Right cardiac atrium (tissue), 5 donors: ENCODE measurements around the gene CMIP. TPM values are rescaled to one million over a fixed set of nuclear protein-coding genes. Genes with fewer than 3 reads are reported as not detected.

Source experiments
- ATAC-seq, 2 donors: fragments of 200-7000 bp; cut with Tn5 transposase; one replicate each; pipeline versions ENCODE4 v1.8.0 to v1.9.1; 2020; ENCODE audit warnings: moderate library complexity in 2 of 2, mild to moderate bottlenecking in 1 of 2
- DNase-seq, 3 donors: peaks; one replicate each; pipeline ENCODE4 v3.0.0-alpha.2; 2020
- H3K27ac ChIP-seq: one replicate; pipeline ENCODE4 v1.5.1; 2013; ENCODE audit warnings: mild to moderate bottlenecking, low read length, control low read depth, moderate library complexity
- H3K27me3 ChIP-seq: one replicate; pipeline ENCODE4 v1.6.1; 2013; ENCODE audit not compliant: control insufficient read depth, insufficient read depth
- H3K4me1 ChIP-seq: one replicate; pipeline ENCODE4 v1.6.1; 2013; ENCODE audit warnings: low read length; ENCODE audit not compliant: control insufficient read depth, insufficient read depth
- H3K4me3 ChIP-seq: one replicate; pipeline ENCODE4 v1.5.1; 2013; ENCODE audit warnings: low read length, control low read depth
- H3K9me3 ChIP-seq: one replicate; pipeline ENCODE4 v1.6.1; 2013; ENCODE audit warnings: low read length; ENCODE audit not compliant: control insufficient read depth
- whole genome bisulfite sequencing: extraction: QIAGEN DNeasy Blood & Tissue Kit; methylation state at CpG from one replicate; pipeline ENCODE4 v1.1.7; 2013; 5-methylcytosine and 5-hydroxymethylcytosine counted together
- intact Hi-C, 4 donors: fragments of 100-400 bp; cut with DNase I; formaldehyde crosslinking; loops; one replicate each; pipeline versions ENCODE4 v1.11.0 to v1.14.0; 2022 to 2023
- polyA plus RNA-seq: library from polyadenylated mRNA; stranded (reverse); fragments of 200-250 nt; gene quantifications from one replicate; pipeline ENCODE4 v1.2.3, GENCODE V29; 2013
- total RNA-seq, 4 donors: library from RNA; stranded (reverse); fragmentation: NEBNext Ultra II Directional; extraction: Animal tissue kit (Norgen Biotek cat#: 25700); gene quantifications; one replicate each; pipeline ENCODE4 v1.2.1, GENCODE V29; 2021
- donor health status: healthy with polysubstance abuse.
- donor health status: DM: no; HTN: yes; CAD: no.
- donor health status: DM: no; HTN: no; CAD: no.
- donor health status: DM: no; HTN: yes; CAD: no; lungs with severe emphysema.
- donor health status: DM: yes; HTN: yes; CAD: no.

The CMIP gene
- total and polyA plus RNA-seq, 5 donors = 9.0 to 29.0 (median 19.2) TPM

DNA sequence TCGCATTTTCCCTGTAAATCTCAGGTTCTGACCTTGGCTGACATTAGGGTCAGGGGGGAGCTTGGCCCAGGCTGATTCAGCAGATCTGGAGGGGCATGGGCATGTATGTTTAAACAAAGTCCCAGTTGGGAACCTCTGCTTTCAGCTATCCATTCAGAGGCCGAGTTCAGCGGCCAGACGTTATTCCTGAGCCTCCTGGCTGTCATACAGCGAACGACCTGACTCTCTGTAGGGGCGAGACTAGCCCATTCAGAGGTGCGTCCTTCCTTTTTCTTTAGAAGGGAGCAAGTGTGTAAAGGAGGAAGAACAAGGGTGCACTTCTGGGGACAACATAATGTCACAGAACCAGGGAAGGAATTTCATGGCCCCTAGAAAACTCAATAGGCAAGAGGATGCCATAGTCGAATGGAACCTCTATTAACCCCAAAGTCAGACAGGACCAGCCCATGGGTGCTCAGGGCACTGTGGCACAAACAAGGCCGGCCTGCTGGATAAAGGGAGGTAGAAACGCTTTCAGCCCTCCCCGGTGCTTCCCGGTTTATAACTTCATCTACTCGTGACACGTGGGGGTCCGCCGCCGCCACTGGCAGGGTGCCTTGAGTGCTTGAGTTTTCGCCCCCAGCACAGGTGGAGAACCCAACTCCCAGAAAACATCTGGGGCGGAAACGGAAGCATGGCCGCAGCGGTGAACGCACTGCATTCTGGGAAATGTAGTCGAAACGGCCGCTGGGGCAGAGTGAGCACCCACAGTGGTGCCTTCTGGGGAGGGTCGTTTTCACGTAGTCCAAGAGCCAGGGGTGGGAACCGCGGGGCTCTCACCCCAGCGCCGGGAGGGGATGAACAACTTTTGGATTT lies 301.3 kb downstream of the CMIP start:
- no peaks in the 10 kb centered on the region for H3K9me3 ChIP-seq
- no peaks in the 10 kb centered on the region for H3K4me1 ChIP-seq
- 21% methylated on average over 33 of the region's 33 CpGs for WGBS
- H3K4me3 ChIP-seq = peak overlapping the region; percentile 38
- ATAC-seq (peak; percentile 90 to 91), DNase-seq (peak; percentile 65 to 89 (median 88))
- no peak overlapping the region for H3K27ac ChIP-seq
- intact Hi-C loops = no loop called here
- H3K27me3 ChIP-seq = no peaks in the 10 kb centered on the region

GRCh38 chr16:81746566-81746965 lies 302.0 kb downstream of the CMIP start:
- 40% methylated on average over 5 of the region's 5 CpGs for WGBS
- DNase-seq (no peak), ATAC-seq (no peak)
- intact Hi-C loops = no loop called here
- no peaks in the 10 kb centered on the region for H3K9me3 ChIP-seq
- peak overlapping the region; percentile 38 for H3K4me3 ChIP-seq
- H3K27me3 ChIP-seq = no peaks in the 10 kb centered on the region
- H3K4me1 ChIP-seq = no peaks in the 10 kb centered on the region
- no peak overlapping the region for H3K27ac ChIP-seq

- Histone ChIP-seq H3K27ac (no peak overlapping the region), H3K4me1 (no peaks in the 10 kb centered on the region), H3K4me3 (no peak overlapping the region), H3K27me3 (no peaks in the 10 kb centered on the region), H3K9me3 (no peaks in the 10 kb centered on the region)
- ATAC-seq (no peak), DNase-seq (no peak)
- 63% methylated on average over 7 of the region's 7 CpGs for WGBS
- intact Hi-C loops = no loop called here
Measured at GRCh38 chr16:81748476-81749198, 304.0 kb downstream of the CMIP start.

- DNase-seq (peak; percentile 69 to 87 (median 82)), ATAC-seq (peak; percentile 78 to 90)
- intact Hi-C loops = no loop called here
- Histone ChIP-seq H3K4me3 (no peak overlapping the region), H3K27ac (peak overlapping the region; percentile 20), H3K27me3 (no peaks in the 10 kb centered on the region), H3K4me1 (no peaks in the 10 kb centered on the region), H3K9me3 (no peaks in the 10 kb centered on the region)
- 41% methylated on average over 13 of the region's 13 CpGs for WGBS
Measured at GRCh38 chr16:81752225-81752875, 307.7 kb downstream of the CMIP start.

GRCh38 chr16:81752876-81753227 lies 308.2 kb downstream of the CMIP start:
- intact Hi-C loops = no loop called here
- H3K9me3 ChIP-seq = no peaks in the 10 kb centered on the region
- no peaks in the 10 kb centered on the region for H3K27me3 ChIP-seq
- no peak for DNase-seq
- no peak for ATAC-seq
- no peak overlapping the region for H3K4me3 ChIP-seq
- no peak overlapping the region for H3K27ac ChIP-seq
- H3K4me1 ChIP-seq = no peaks in the 10 kb centered on the region
- 94% methylated on average over 7 of the region's 7 CpGs for WGBS

- Histone ChIP-seq H3K4me3 (no peak overlapping the region), H3K9me3 (no peaks in the 10 kb centered on the region), H3K27ac (no peak overlapping the region), H3K27me3 (no peaks in the 10 kb centered on the region), H3K4me1 (no peaks in the 10 kb centered on the region)
- intact Hi-C loops = no loop called here
- no peak for DNase-seq
- WGBS = 90% methylated on average over 1 of the region's 1 CpG
- no peak for ATAC-seq
Measured at GRCh38 chr16:81754858-81755257, 310.2 kb downstream of the CMIP start.

DNA sequence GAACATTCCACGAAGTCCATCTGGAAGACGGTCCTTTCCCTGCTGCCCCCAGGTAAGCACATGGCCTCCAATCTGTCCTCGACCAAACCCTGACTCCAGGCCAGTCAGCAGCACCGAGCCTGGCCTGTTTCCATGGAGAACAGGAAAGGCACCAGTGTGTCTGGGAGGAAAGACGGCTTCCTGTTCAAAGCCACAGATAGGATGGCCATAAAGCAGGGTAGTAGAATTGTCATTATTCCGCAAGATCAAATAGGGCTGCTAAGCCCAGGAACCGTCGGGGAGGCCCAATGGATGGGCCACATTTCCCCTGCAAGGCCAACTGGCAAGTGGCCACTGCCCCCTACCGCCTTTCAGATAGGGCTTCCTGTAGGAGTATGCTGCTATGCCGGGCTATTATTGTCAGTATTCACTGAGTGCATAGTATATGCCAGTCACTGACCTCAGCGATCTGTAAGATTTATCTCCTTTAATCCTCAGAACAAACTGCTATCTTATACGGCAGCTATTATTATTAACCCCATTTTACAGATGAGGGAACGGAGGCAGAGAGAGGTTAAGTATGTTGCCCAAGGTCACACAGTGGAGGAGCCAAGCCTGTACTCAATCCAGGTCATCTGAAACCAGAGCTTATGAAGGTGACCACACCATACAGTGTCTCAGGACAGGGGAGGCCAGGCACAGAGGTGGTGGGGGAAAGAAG lies 311.5 kb downstream of the CMIP start:
- 41% methylated on average over 13 of the region's 13 CpGs for WGBS
- ATAC-seq (peak; percentile 62 to 66), DNase-seq (peak in 2 of 3 donors; percentile 67 to 68)
- no peaks in the 10 kb centered on the region for H3K4me1 ChIP-seq
- no peak overlapping the region for H3K4me3 ChIP-seq
- H3K27ac ChIP-seq = no peak overlapping the region
- no peaks in the 10 kb centered on the region for H3K27me3 ChIP-seq
- no peaks in the 10 kb centered on the region for H3K9me3 ChIP-seq
- intact Hi-C loops = no loop called here

DNA sequence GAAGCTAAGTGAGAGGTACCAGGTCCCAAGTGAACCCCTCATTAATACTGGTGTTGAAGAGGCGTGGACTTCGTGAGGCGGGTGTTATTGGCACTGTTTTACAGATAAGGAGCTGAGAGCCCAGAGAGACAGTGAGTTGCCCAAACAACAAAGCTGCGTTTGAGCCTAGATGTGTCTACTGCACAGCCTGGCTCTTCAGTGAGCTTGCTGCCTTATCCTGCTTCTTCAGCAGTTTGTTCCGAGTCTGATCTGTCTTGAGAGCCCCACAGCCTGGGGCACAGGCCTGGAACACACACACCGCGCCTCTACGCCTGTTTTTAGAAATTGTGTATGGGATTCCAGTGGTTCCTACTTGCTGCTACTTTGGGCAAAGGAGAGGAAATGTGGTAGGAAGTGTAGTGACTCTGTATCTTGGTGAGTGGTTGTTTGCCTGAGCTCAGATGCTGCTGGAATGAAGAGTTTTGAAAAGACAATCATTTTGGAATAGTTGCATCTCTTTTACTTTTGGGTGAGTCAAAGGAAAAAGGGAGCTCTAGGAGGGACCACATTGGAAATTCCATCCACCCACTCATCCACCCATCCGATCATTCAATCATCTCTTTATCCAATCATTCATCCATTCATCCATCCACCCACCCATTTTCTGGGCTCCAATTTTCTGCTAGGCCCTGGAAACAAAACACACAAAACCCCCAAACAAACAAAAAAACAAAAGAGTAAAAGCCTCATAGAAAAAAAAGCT lies 312.2 kb downstream of the CMIP start:
- Histone ChIP-seq H3K9me3 (no peaks in the 10 kb centered on the region), H3K4me3 (no peak overlapping the region), H3K4me1 (no peaks in the 10 kb centered on the region), H3K27ac (no peak overlapping the region), H3K27me3 (no peaks in the 10 kb centered on the region)
- intact Hi-C loops = no loop called here
- ATAC-seq (no peak), DNase-seq (no peak)
- WGBS = 61% methylated on average over 9 of the region's 9 CpGs

GRCh38 chr16:81758376-81758775 lies 313.8 kb downstream of the CMIP start:
- H3K4me3 ChIP-seq = no peak overlapping the region
- H3K9me3 ChIP-seq = no peaks in the 10 kb centered on the region
- no peak overlapping the region for H3K27ac ChIP-seq
- 41% methylated on average over 2 of the region's 2 CpGs for WGBS
- no peaks in the 10 kb centered on the region for H3K27me3 ChIP-seq
- intact Hi-C loops = no loop called here
- no peak for DNase-seq
- ATAC-seq = no peak
- H3K4me1 ChIP-seq = no peaks in the 10 kb centered on the region
